Hematopoietic multipotent progenitor cell treated with erythropoietin and hydrocortisone succinate and interleukin-3 and kit ligand, for 8 days (in vitro differentiated cells): ENCODE data around the gene ARHGAP28.

ENCODE experiments used
- DNase-seq: peaks from one replicate; pipeline ENCODE4 v3.0.0-alpha.2; 2015

The ARHGAP28 gene

DNA sequence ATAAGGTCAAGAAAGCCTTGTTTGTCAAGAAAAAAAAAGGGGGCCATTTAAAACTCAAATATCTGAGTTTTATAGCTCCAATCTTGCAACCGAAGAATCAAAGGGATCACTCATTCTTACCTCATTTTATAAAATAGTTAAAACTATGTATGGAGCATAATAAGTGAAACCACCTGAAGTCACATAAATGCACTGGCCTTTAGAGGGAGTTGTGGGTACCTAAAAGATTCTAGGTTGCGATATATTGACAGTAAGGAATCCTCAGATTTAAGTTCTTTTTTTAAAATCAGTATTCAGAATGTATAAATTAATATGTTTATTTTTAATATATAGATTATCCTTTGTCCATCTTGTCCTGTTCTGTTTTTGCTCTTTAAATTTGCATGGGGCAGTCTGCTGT, 3.4 kb downstream of the ARHGAP28 start:
- DNase-seq, result no peak

DNA sequence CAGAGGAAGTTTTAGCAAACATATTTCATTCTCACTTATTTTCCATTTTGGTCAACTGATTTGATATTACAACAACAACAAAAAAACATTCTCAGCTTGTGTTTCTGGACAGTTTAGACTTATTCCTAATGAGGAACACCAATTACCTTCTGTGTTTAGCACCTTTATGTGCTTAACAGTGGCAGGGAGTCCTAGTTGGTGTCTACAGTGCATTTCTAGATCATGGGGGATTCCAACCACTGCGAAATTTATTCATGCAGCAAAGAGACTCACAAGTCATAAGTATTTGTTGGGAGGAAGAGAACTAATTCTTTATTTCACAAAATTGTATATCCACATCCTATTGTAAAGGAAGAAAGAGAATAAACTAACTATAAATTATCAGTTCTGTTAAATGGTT, 4.2 kb downstream of the ARHGAP28 start:
- no peak for DNase-seq

DNA sequence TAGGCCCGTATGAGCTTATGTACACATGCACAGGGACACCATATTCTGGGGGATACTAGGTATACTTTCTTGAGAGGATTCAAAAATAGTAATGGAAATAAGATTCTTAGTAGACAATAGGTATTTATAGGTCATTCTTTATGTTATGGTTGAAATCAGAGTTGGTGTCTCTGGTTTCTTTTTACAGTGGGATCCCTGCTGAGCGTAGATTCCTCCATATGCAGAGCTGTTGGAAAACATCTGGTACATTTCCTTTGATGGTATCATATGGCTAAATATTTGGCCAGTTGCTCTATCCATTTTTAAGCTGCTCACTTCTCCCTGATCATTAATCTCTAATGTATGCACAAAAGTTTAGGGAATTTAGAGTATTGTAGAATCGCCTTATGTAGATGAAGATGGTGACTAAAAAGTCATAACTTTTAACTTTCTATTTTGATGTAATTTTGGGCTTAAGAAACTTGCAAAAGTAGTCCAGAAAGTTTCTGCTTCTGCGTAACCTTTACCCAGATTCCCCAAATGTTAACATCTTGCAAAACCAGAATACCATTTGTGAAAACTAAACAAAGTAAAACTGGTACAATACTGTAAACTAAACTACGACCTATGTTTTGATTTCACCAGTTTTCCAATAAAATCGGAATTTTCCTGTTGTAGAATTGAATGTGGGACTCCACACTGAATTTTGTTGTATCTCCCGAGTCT, 5.4 kb downstream of the ARHGAP28 start:
- no peak for DNase-seq

DNA sequence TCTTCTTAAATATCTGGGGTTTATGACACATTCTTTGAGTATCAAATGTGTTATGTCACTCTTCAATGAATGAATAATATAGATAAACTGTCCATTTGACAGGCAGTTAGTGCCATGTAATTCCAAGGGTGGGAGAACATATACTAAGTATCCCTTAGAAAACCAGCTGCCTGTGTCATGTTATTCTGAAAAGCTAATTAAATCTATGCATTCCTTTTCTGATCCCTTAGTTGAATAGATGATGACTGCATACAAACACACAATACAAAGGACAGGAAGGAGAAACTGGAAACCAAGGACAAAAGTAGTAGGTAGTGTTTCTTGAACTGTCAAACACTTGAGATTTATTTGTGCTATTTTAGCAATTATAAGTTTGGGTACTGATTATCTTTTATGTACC, 8.3 kb downstream of the ARHGAP28 start:
- DNase-seq, result no peak

DNA sequence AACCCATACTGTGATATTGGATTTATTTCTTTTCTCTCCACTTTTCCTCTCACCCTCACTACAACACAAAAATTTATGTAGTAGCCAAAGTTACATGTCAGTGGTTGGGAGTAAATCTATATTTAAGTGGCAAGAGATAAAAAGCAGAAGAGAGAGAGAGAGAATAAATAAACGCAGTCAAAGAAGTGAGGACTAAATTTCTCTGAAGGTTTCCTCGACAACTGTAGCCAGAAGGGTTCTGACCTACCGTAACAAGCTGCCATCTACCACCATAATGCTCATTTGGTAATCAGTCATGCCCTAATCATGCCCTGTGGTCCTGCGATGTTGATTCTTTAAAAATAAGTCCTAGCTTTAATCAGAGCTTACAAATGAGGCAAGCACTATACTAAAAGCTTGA, 9.1 kb downstream of the ARHGAP28 start:
- DNase-seq, result no peak

DNA sequence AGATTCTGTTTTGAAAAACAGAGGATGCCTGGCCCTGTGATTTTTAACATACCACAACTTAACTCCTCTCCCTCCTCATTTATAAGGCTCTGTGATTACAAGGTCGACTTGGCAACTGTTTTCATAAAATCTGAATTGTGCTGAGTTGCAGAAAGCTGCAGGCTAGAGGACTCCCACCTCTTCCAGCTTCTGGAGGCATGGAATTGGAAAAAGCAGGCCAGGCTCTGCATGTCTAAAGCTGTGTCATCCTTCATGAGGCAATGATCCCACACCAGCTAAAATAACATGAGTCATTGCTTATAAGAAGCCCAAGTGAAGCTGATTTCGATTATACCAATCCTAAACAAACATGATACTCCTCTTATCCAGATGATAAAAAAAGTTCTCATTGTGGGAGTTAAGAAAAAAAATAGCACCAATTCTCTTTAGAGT, 11.7 kb downstream of the ARHGAP28 start:
- DNase-seq, result no peak

DNA sequence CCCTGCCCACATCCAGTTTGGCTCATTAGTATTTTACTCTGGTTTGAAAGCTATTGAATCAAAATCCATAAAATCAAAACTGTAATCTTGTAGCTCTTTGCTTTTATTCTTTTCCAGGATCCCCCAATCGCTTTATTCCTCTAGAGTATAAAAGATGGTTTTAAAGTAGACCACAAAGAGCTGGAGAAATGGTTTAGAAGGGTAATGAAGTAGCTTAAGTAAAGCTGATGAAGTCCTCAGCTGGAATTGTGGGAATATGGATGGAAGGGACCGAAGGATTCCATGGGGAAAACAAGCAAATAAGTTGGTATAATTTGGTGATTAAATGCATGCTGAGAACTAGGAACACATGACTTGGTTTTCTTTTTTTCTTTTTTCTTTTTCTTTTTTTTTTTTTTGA, 12.3 kb downstream of the ARHGAP28 start:
- no peak for DNase-seq

DNA sequence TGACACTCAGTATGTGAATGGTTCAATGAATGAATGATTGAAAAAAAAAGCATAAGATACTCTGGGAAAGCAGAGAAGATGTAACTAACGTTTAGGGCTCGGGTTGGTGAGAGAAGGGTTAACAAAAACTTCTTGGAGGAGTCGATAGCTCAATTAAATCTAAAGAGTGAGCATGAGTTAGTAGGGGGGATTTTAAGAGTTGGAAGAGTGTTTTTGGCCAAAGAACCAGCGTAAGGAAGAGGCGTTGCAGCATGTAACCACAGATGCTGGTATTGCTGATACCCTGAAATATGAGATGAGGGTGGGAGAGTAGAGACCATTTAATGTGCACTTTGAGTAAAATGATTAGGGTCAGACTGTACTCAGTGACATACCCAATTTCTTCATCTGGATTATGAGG, 14.5 kb downstream of the ARHGAP28 start:
- DNase-seq, result no peak

DNA sequence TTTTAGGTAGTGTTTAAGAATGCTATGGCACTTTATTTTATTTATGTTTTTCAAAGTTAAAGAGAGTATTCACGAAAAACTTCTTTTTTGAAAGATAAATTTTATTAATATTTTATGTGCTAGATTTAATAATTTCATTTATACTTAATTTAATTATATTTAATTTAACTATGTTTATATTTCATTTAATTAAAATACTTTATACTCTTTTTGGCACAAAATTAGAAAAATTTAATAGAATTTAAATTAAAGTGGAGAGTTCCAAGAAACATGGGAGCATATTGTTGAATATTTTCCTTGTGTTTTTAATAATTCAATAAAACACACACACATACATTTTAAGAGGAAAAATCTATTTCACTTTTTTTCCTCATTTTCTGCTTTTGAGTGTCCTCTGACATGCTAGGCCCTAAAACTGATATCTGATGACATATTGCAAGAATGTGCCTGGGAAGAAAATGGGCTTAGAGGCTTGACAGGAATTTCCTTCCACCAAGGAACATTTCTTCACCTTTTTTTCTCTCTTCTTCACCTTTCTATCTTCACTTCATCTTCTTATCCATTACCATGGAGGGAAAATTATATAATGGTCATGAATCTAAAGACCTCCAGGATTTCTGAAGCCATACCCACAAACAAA, 15.4 kb downstream of the ARHGAP28 start:
- no peak for DNase-seq

DNA sequence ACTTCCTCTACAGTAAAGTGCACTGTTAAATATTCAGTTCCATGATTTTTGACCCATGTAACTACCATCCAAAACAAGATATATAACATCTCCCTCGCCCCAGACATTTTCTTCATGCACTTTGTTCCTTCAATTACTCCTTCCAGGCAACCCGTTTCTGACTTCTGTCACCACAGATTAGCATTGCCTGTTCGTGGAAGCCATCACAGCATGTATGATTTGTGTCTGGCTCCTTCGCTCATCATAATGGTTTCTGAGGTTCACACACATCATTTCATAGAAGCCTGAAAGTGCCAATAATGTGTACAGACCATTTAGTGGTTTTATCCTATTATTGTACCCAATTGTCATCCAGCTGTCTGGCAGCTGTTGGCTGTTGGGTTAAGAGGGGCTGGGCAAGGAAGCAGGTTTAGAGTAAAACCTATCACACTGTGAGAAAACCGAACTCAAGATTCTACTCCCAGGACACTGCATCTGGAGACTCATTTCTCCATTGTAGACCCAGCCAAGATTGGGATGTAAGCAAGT, 16.1 kb downstream of the ARHGAP28 start:
- DNase-seq, result no peak

DNA sequence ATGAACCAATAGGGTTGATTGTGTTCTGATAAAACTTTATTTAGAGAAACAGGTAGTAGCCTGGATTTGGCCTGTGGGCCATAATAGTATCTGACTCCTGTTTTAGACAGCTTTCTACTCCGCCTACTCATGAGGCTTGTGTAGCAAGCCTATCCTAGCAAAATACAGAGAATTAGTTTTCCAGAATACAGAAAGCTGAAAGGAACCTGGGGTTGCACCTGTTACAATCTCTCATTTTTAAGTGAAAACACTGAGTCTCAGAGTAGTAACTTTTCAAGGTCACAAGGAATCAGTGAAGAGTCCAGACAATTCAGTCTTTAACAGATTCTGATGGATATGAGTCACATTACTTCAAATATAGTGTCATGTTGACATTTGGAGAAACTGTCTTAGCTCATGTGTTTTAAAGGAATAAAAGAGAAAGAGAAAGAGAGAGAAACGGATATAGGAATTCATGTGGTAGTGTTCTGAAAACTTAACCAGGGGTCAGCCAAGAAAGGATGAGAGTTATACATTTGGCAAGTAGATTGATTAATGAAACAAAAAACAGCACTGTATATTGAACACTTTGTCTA, 17.0 kb downstream of the ARHGAP28 start:
- DNase-seq, result no peak

DNA sequence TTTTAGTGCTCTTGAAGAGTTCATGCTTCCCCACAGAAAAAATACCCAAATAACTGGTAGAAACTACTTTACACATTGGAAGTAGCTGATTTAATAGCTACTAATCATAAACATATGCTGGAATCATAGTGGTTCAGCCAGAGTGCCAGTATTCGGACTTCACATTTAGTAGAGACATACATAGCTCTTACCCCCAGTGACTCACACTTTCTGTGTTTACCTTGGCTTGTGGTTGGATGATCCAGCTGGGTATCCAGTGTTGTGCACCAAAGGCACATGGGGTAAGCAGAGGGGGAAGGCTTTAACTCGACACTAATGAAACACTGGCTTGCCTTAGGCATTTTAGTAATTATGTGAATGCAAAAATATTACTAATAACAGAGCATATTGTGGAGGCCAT, 18.1 kb downstream of the ARHGAP28 start:
- no peak for DNase-seq

DNA sequence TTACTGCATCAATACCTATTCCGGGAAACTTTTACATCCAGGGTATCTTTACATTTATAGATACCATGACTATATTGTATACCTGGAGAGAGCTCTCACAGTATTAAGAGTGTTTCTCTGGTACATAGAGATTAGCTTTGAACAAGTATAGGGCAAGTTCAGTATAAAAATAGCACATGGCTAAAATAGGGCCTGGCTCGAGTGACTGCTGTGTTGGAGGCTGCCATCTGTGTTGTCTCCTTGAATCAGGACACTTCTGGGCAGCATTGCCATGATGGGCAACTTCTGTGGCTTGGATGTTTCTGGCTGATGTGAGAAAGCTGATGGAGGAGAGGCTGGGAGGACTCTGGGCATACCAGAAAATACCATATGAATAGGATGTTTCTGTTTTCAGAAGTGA, 18.7 kb downstream of the ARHGAP28 start:
- DNase-seq, result no peak

DNA sequence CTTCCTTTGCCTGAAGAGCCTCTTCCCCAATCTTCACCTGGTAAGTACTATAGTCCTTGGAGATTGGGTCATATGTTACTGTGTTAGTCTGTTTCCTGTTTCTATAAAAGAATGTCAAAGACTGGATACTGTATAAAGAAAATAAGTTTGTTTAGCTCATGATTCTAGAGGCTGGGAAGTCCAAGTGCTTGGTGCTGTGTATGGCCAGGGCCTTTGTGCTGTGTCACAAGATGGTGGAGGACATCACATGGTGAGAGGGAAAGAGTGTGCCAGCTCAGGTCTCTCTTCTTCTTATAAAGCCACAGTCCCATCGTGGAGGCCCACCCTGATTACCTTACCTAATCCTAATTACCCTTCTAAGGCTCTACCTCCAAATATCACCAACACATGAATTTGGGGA, 20.9 kb downstream of the ARHGAP28 start:
- no peak for DNase-seq

DNA sequence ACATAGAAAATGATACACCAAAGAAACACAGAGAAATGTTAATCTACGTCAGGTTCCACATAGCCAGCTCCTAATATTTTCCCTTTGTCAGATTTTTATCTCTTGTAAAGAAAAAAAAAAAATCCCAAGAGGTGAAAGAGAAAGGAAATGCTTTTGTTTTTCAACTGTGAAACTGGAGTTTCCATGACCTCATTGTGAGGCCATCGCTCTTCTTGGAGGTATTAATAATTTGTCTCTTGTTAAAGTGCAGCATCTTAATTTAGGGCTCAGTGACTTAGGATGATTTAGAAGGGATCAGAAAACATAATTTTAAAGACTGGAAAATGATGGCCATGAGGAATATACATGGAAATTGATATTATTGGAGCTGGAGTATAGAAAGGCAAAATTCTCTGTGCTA, 21.7 kb downstream of the ARHGAP28 start:
- DNase-seq, result no peak

DNA sequence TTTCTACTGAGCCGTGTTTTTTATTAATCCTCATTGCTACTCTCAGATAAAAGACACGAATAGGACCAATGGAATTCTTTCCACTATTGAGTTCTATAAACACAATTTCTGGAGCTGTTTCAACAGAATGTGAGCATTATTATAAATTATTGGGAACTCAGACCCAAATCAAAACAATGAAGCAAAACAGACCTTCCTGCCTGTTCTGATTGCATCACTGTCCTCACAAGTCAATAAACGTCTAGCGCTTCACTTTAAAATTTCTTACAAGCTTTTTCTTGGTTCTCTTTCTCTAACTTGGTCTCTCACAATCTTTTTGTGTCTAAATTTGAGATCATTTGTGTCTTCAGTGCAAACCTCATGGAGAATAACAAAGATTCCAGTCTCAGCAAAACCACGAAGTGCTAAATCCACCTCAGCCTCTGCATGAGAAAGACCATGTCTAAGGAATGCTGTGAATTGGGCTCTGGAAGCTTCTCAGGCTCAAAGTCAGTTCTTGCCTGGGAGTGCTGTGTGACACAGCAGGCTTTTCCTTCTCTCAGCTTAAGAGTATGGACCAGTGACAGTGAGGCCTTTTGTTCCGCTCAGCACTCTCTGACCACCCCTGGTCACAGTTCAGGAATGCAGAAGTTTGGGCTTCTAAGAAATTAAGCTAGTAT, 22.8 kb downstream of the ARHGAP28 start:
- DNase-seq, result no peak

DNA sequence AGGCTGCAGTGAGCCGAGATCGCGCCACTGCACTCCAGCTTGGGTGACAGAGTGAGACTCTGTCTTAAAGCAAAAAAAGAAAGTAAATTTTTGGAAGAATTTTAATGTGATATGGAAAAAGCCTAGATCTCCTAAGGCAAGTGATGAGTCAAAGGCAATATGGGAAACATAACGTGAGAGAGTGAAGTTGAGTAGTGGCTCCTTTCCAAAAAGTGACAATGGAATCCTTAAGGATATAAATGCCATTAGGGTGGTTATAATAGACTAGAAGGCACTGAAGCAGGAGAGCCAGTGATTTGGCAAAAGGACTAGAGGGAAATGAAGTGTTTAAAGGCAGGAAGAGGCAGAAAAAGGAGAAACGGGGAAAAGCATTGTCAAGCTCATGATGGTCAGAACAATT, 25.6 kb downstream of the ARHGAP28 start:
- no peak for DNase-seq

DNA sequence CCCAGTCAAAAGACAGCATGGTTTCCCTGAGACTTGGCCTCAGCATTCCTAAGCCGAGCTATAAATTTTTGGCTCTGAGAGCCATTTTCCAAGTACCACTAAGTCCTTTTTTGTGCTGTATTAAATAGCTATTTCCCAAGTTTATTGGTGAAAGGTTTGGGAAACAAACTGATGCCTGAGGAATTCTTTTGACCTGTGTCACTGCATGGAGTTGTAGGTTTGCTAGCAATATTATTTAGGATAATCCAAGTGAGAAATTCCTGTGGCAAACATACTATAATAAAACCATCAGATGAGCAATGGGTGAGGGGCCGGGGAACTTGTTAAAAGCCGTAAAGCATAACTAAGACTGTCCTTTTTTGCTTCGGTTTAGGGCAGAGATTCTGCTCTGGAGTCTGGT, 28.4 kb downstream of the ARHGAP28 start:
- no peak for DNase-seq

DNA sequence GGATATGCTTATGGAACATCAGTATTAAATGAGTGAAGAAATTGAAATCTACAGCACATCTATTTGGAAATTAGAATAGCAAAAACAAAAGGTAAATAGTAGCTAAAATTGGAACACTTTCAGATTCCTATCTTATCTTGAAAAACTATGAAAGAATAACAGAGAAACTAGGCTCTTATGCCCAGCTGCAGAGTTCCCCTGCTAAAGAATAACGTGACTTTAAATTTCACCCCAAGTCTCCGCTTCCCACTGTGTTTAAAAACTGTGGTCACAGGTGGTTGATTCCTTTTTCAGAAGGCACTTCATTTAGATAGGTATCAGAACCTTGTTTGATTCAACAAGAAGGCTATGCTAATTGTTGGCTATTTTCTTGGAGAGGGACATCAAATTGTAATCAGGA, 30.1 kb downstream of the ARHGAP28 start:
- no peak for DNase-seq

DNA sequence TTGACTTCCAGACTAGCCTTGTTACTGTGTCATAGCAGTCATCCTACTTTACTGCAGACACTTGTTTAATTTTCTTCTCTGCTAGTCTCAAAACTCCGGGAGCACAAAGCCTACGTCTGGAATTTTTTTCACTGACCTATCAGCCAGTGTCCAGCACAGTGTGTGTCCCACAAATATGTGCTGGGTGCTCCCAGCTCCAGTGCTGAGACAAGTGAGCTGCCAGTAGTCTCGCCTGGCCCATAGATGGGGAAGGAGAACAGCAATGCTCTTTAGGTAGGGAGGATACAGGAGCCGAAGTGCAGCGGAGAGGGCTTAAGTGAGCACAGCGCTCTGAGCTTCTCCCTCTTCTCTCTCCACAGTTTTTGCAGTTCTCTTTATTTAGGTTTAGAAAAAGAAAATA, 34.0 kb downstream of the ARHGAP28 start:
- no peak for DNase-seq

DNA sequence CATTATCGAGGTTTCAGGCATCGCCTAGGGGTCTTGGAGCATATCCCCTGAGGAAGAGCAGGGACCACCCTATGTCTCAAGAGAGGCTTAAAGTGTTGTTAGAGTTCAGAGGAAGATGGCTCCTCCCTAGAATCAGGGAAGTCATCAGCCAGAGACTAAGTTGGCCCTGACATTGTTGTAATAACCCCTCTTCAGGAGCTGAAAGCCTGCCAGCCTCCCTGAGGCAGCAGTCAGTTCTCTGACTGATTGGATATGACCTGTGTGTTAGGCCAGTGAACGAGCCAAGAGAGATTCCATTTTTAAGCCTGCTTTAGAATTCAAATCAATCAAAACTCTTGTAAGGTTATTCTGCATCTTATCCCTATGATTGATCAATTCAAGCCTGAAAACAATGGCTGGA, 34.9 kb downstream of the ARHGAP28 start:
- no peak for DNase-seq

DNA sequence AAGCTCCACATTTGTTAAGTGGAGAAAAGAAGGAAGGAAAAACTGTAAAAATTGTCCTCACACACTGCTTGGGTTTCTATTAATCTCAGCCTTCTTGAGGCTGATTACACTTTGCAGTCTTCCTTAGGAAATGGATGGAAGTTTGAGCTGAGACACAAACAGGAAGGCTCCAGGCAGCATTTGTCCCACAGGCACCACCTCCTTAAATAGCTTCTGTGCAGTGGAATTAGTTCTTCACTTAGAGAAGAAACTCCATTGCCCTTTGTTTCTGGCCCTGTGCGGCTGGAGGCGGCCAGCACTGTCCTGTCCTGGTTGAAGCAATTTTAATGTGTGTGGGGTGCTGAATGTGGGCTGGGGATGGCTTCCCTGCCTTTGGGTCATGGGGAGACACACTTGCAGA, 44.3 kb downstream of the ARHGAP28 start:
- no peak for DNase-seq

DNA sequence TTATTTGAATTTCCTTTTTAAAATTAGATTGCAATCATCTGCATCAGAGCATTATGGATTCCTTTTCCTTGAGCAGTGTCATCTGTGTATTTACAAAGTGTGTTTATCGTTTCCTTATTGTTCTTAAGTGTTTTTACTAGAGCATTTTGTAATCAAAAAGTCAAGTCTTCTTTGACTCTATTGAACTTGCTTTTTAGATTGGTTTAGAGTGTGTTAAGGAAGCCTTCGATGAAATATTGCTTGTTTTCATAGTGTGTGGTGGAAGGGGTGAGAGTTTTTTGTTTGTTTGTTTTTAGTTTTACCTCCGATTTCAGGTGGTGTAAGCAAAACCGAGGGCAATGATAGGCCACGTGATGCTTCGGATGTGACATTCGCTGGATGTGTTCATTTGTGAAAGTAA, 45.7 kb downstream of the ARHGAP28 start:
- no peak for DNase-seq

DNA sequence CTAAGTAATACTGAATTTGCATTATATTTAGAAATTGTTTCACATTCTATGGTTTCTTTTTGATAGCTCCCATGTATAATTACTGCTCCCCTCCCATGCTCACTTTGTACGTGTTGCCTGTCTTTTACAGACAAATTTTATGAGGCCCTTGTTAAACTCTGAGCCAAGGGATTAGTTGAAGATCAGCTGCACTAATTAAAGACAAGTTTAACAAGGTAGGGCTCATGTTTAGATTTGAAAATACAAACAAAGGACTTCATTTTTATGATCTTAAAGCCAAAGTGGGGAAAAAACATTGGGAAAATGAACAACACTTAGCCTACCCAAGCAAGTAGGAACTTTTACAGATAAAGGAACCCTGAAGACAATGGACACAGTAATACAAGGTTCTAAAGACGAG, 46.2 kb downstream of the ARHGAP28 start:
- no peak for DNase-seq
